A673 (cell line): ENCODE results near the gene SPPL3. TPM values are rescaled to one million over a fixed set of nuclear protein-coding genes. Genes with fewer than 3 reads are reported as not detected.

ENCODE experiments used
- BruUV-seq: library from RNA; stranded (reverse); fragments of 400-500 nt; replicated peaks from 2 replicates; lab custom pipeline; 2021; lab: Mats Ljungman, UMichigan
- CTCF ChIA-PET: fragments of 300-600 bp; sonication (Branson Sonifier 250); formaldehyde crosslinking; loops from one replicate; lab custom pipeline; 2022; ENCODE audit warnings: antibody characterized with exemption; lab: Charles Lee
- POLR2A ChIA-PET: fragments of 300-600 bp; sonication (Branson Sonifier 250); formaldehyde crosslinking; loops from one replicate; lab custom pipeline; 2022; ENCODE audit warnings: antibody characterized with exemption; ENCODE audit not compliant: low non-redundant PET; lab: Charles Lee
- DNase-seq: peaks from one replicate; pipeline ENCODE4 v3.0.0-alpha.2; 2015; ENCODE audit warnings: low spot score
- H3K27ac ChIP-seq: fragments of 200-600 bp; sonication (generic); 2 replicates; pipeline ENCODE4 v1.5.1; 2016; ENCODE audit warnings: mixed run types, low read depth, mild to moderate bottlenecking, mixed read lengths, antibody characterized with exemption, low read length; ENCODE audit not compliant: poor library complexity, severe bottlenecking
- H3K27me3 ChIP-seq: fragments of 200-600 bp; sonication (generic); replicated peaks from 2 replicates; pipeline ENCODE4 v1.6.1; 2017; ENCODE audit warnings: mixed run types, low read depth, mild to moderate bottlenecking, mixed read lengths, antibody characterized with exemption, low read length; ENCODE audit not compliant: insufficient read depth, poor library complexity
- H3K36me3 ChIP-seq: fragments of 200-600 bp; sonication (generic); 2 replicates; pipeline ENCODE4 v1.6.1; 2016; ENCODE audit warnings: mixed run types, mild to moderate bottlenecking, mixed read lengths, antibody characterized with exemption, low read length; ENCODE audit not compliant: insufficient read depth, poor library complexity, severe bottlenecking
- H3K4me1 ChIP-seq: fragments of 200-600 bp; sonication (generic); 2 replicates; pipeline ENCODE4 v1.6.1; 2017; ENCODE audit warnings: mixed run types, mild to moderate bottlenecking, mixed read lengths, antibody characterized with exemption, low read length; ENCODE audit not compliant: insufficient read depth, poor library complexity, severe bottlenecking
- H3K4me3 ChIP-seq: fragments of 200-600 bp; sonication (generic); 2 replicates; pipeline ENCODE4 v1.5.1; 2016; ENCODE audit warnings: low read depth, mixed run types, mild to moderate bottlenecking, mixed read lengths, low read length; ENCODE audit not compliant: poor library complexity, severe bottlenecking
- H3K9me3 ChIP-seq: fragments of 200-600 bp; sonication (generic); 2 replicates; pipeline ENCODE4 v1.6.1; 2016; ENCODE audit warnings: mixed run types, low read depth, mild to moderate bottlenecking, mixed read lengths, antibody characterized with exemption, low read length; ENCODE audit not compliant: poor library complexity, severe bottlenecking
- CTCF ChIP-seq: fragments of 300-800, 200-600 bp; sonication (generic); conservative IDR thresholded peaks from 2 replicates; pipeline ENCODE4 v1.5.1; 2017; ENCODE audit warnings: low read depth, mild to moderate bottlenecking, antibody characterized with exemption, low read length, moderate library complexity, mixed read lengths
- EZH2 ChIP-seq: fragments of 200-600 bp; sonication (generic); IDR thresholded peaks from 2 replicates; pipeline ENCODE4 v1.6.1; 2017; ENCODE audit warnings: borderline replicate concordance, low read depth, mild to moderate bottlenecking, mixed read lengths, antibody characterized with exemption, low read length; ENCODE audit not compliant: poor library complexity, severe bottlenecking
- intact Hi-C: fragments of 100-400 bp; cut with micrococcal nuclease; formaldehyde crosslinking; loops from one replicate; pipeline ENCODE4 v1.10.0; 2022; ENCODE audit not compliant: unreplicated experiment
- total RNA-seq: library from RNA; stranded (reverse); gene quantifications from 2 replicates; pipeline ENCODE4 v1.2.3, GENCODE V29; 2021

The SPPL3 gene
- total RNA-seq, 1 experiment from 2014 or later: 46.9 TPM

- CTCF ChIA-PET: no interaction called here
- H3K4me3 ChIP-seq: no peak overlapping the region
- TF ChIP-seq EZH2 (no peak), CTCF (no peak)
- H3K9me3 ChIP-seq: no peaks in the 10 kb centered on the region
- H3K4me1 ChIP-seq: no peaks in the 10 kb centered on the region
- no peaks in the 10 kb centered on the region for H3K27me3 ChIP-seq
- intact Hi-C loops: no loop called here
- DNase-seq: no peak
- no peaks in the 10 kb centered on the region for H3K36me3 ChIP-seq
- no peak overlapping the region for H3K27ac ChIP-seq
- BruUV-seq: no TSS peak
- POLR2A ChIA-PET: no interaction called here
Measured at GRCh38 chr12:120885521-120885920, 18.6 kb downstream of the SPPL3 start.

GRCh38 chr12:120884644-120885043, 19.5 kb downstream of the SPPL3 start:
- Histone ChIP-seq H3K27me3 (no peaks in the 10 kb centered on the region), H3K9me3 (no peaks in the 10 kb centered on the region), H3K27ac (no peak overlapping the region), H3K4me1 (no peaks in the 10 kb centered on the region), H3K4me3 (no peak overlapping the region), H3K36me3 (no peaks in the 10 kb centered on the region)
- intact Hi-C loops: no loop called here
- ChIA-PET POLR2A (no interaction called here), CTCF (no interaction called here)
- no peak for DNase-seq
- no peak for TF ChIP-seq EZH2
- no peak for TF ChIP-seq CTCF
- BruUV-seq: no TSS peak

- Histone ChIP-seq H3K4me3 (no peak overlapping the region), H3K36me3 (no peaks in the 10 kb centered on the region), H3K27ac (no peak overlapping the region), H3K4me1 (no peaks in the 10 kb centered on the region), H3K9me3 (no peaks in the 10 kb centered on the region), H3K27me3 (no peaks in the 10 kb centered on the region)
- CTCF ChIA-PET: no interaction called here
- POLR2A ChIA-PET: no interaction called here
- no TSS peak for BruUV-seq
- intact Hi-C loops: no loop called here
- TF ChIP-seq CTCF: no peak
- no peak for TF ChIP-seq EZH2
- DNase-seq: no peak
Measured at GRCh38 chr12:120882055-120882555, 22.1 kb downstream of the SPPL3 start.
